Left cardiac atrium (tissue), 4 donors: ENCODE measurements around the gene KIF1C. TPM values are rescaled to one million over a fixed set of nuclear protein-coding genes. Genes with fewer than 3 reads are reported as not detected.
A peak's percentile ranks its signal among the peaks of the same experiment; 100 is the strongest.
"Not testable (repeated sequence)": the region's sequence is repeated elsewhere in the genome, so short reads cannot be mapped to it uniquely, and the experiment has no call there.

ENCODE experiments used
- ATAC-seq, 2 donors: fragments of 200-7000 bp; cut with Tn5 transposase; one replicate each; pipeline ENCODE4 v1.9.1; 2020; ENCODE audit warnings: mild to moderate bottlenecking in 2 of 2, moderate library complexity in 2 of 2
- DNase-seq: peaks from one replicate; pipeline ENCODE4 v3.0.0-alpha.2; 2020
- intact Hi-C, 2 donors: fragments of 100-400 bp; cut with DNase I; formaldehyde crosslinking; loops; one replicate each; pipeline versions ENCODE4 v1.14.1 to v1.15.1; 2022 to 2023
- total RNA-seq, 2 donors: library from RNA; stranded (reverse); fragmentation: NEBNext Ultra II Directional; extraction: Animal tissue kit (Norgen Biotek cat#: 25700); gene quantifications; one replicate each; pipeline ENCODE4 v1.2.1, GENCODE V29; 2021
- donor health status: DM: no; HTN: yes; CAD: no.
- donor health status: DM: no; HTN: yes; CAD: no; lungs with severe emphysema.
- donor health status: DM: yes; HTN: yes; CAD: no.
- donor health status: Dilated cardiomyopathy.

KIF1C gene
- total RNA-seq, 2 donors from 2014 or later: 405 to 447 TPM

GRCh38 chr17:5031365-5032082 is 33.8 kb downstream of the KIF1C start:
- intact Hi-C loops: no loop called here
- DNase-seq: peak; percentile 85
- ATAC-seq: peak; percentile 81 to 86

GRCh38 chr17:5032865-5033264 is 35.1 kb downstream of the KIF1C start:
- intact Hi-C loops: no loop called here
- ATAC-seq (no peak), DNase-seq (no peak)

GRCh38 chr17:5033352-5034015 is 35.7 kb downstream of the KIF1C start:
- intact Hi-C loops: no loop called here
- DNase-seq (no peak), ATAC-seq (no peak)

- no peak for ATAC-seq
- intact Hi-C loops: no loop called here
- no peak for DNase-seq
These were observed 36.3 kb downstream of the KIF1C start for GRCh38 chr17:5034063-5034462.

GRCh38 chr17:5034651-5035050 is 36.9 kb downstream of the KIF1C start:
- ATAC-seq (no peak), DNase-seq (no peak)
- intact Hi-C loops: no loop called here

- DNase-seq (no peak), ATAC-seq (no peak)
- intact Hi-C loops: no loop called here
These were observed 37.6 kb downstream of the KIF1C start, which contains the start of gene SLC52A1 for GRCh38 chr17:5035315-5035714. Gene SLC52A1, minus strand, starts transcription at chr17:5035426. Its CDS starts 820 bp downstream, at chr17:5034606.

GRCh38 chr17:5042157-5043022 is 44.6 kb downstream of the KIF1C start:
- intact Hi-C loops: no loop called here
- DNase-seq: no peak
- no peak for ATAC-seq

GRCh38 chr17:5043524-5043923 is 45.8 kb downstream of the KIF1C start:
- DNase-seq (no peak), ATAC-seq (no peak)
- intact Hi-C loops: no loop called here

- DNase-seq (no peak), ATAC-seq (no peak)
- intact Hi-C loops: no loop called here
These were observed 46.9 kb downstream of the KIF1C start for GRCh38 chr17:5044630-5045029.

- intact Hi-C loops: no loop called here
These were observed 47.7 kb downstream of the KIF1C start for GRCh38 chr17:5045496-5045895.

GRCh38 chr17:5047446-5047845 is 49.7 kb downstream of the KIF1C start:
- intact Hi-C loops: no loop called here
- DNase-seq (no peak), ATAC-seq (no peak)

More at GRCh38 chr17:5045496-5045895, 47.7 kb downstream of the KIF1C start:
- no peak for DNase-seq
- ATAC-seq: no peak

GRCh38 chr17:5049314-5049841 is 51.6 kb downstream of the KIF1C start:
- intact Hi-C loops: no loop called here

GRCh38 chr17:5050278-5050677 is 52.5 kb downstream of the KIF1C start:
- DNase-seq: no peak
- no peak for ATAC-seq
- intact Hi-C loops: no loop called here

More at GRCh38 chr17:5049314-5049841, 51.6 kb downstream of the KIF1C start:
- ATAC-seq (peak; percentile 25 to 77), DNase-seq (no peak)

- DNase-seq: no peak
- no peak for ATAC-seq
- intact Hi-C loops: no loop called here
These were observed 57.8 kb downstream of the KIF1C start for GRCh38 chr17:5055543-5055942.

GRCh38 chr17:5065227-5065744 is 67.5 kb downstream of the KIF1C start:
- peak in 1 of 2 donors; percentile 19 for ATAC-seq
- DNase-seq: no peak
- intact Hi-C loops: loop anchor here in 1 of 2 donors (10.0 kb wide), 1 partner anchor 150 kb away; no protein-coding TSS in a partner anchor

GRCh38 chr17:5068236-5068635 is 70.5 kb downstream of the KIF1C start:
- ATAC-seq: no peak
- DNase-seq: no peak
- intact Hi-C loops: loop anchor here in 1 of 2 donors (10.0 kb wide), 1 partner anchor 153 kb away; no protein-coding TSS in a partner anchor

- intact Hi-C loops: loop anchor here in 1 of 2 donors (10.0 kb wide), 1 partner anchor 155 kb away; no protein-coding TSS in a partner anchor
- DNase-seq: no peak
- ATAC-seq: no peak
These were observed 72.0 kb downstream of the KIF1C start for GRCh38 chr17:5069724-5070123.

GRCh38 chr17:5075472-5075871 is 77.7 kb downstream of the KIF1C start:
- intact Hi-C loops, ATAC-seq, DNase-seq: not testable (repeated sequence)

GRCh38 chr17:5077275-5077674 is 79.5 kb downstream of the KIF1C start:
- intact Hi-C loops, ATAC-seq, DNase-seq: not testable (repeated sequence)
